ENCODE results near the gene CCDC90B. TPM values are rescaled to one million over a fixed set of nuclear protein-coding genes. Genes with fewer than 3 reads are reported as not detected.
"Not testable (repeated sequence)": the region's sequence is repeated elsewhere in the genome, so short reads cannot be mapped to it uniquely, and the experiment has no call there.

The CCDC90B gene
- total RNA-seq, result 37.2 TPM

GRCh38 chr11:83285771-83286528, at the start of gene CCDC90B:
CCDC90B (minus strand) TSS chr11:83286367; CDS start chr11:83285972, 395 bp downstream.
- intact Hi-C loops (cut with DNase I), result no loop called here
- ATAC-seq (peak; percentile 98), DNase-seq (ENCODE audit: low spot score) (peak; percentile 95)

GRCh38 chr11:83335446-83336070, 49.4 kb upstream of the CCDC90B start:
- DNase-seq (ENCODE audit: low spot score) (no peak), ATAC-seq (no peak)
- intact Hi-C loops (cut with DNase I), result no loop called here

GRCh38 chr11:83330303-83330702, 44.1 kb upstream of the CCDC90B start:
- DNase-seq (ENCODE audit: low spot score) (no peak), ATAC-seq (no peak)
- intact Hi-C loops (cut with DNase I), result no loop called here

GRCh38 chr11:83326326-83326725, 40.2 kb upstream of the CCDC90B start:
- intact Hi-C loops (cut with DNase I), result loop anchor here (5.0 kb wide), 1 partner anchor 631 kb away; no protein-coding TSS in a partner anchor
- ATAC-seq (no peak), DNase-seq (ENCODE audit: low spot score) (no peak)

GRCh38 chr11:83319346-83319745, 33.2 kb upstream of the CCDC90B start:
- no peak for DNase-seq (ENCODE audit: low spot score)
- intact Hi-C loops (cut with DNase I), result no loop called here
- no peak for ATAC-seq

- ATAC-seq (no peak), DNase-seq (ENCODE audit: low spot score) (no peak)
- intact Hi-C loops (cut with DNase I), result no loop called here
Measured at GRCh38 chr11:83318931-83319330, 32.8 kb upstream of the CCDC90B start.

GRCh38 chr11:83317757-83318690, 31.9 kb upstream of the CCDC90B start:
- intact Hi-C loops (cut with DNase I), result no loop called here
- DNase-seq (ENCODE audit: low spot score) (no peak), ATAC-seq (no peak)

GRCh38 chr11:83316897-83317268, 30.7 kb upstream of the CCDC90B start:
- DNase-seq (ENCODE audit: low spot score); intact Hi-C loops (cut with DNase I); ATAC-seq: not testable (repeated sequence)

- DNase-seq (ENCODE audit: low spot score); intact Hi-C loops (cut with DNase I); ATAC-seq: not testable (repeated sequence)
Measured at GRCh38 chr11:83316143-83316896, 30.2 kb upstream of the CCDC90B start.

- intact Hi-C loops (cut with DNase I), result no loop called here
- no peak for ATAC-seq
- DNase-seq (ENCODE audit: low spot score), result no peak
Measured at GRCh38 chr11:83312430-83312829, 26.3 kb upstream of the CCDC90B start.

GRCh38 chr11:83311701-83312100, 25.5 kb upstream of the CCDC90B start:
- intact Hi-C loops (cut with DNase I), result no loop called here
- no peak for DNase-seq (ENCODE audit: low spot score)
- no peak for ATAC-seq

GRCh38 chr11:83310718-83311117, 24.6 kb upstream of the CCDC90B start:
- DNase-seq (ENCODE audit: low spot score) (no peak), ATAC-seq (no peak)
- intact Hi-C loops (cut with DNase I), result no loop called here

GRCh38 chr11:83308536-83308935, 22.4 kb upstream of the CCDC90B start:
- DNase-seq (ENCODE audit: low spot score); intact Hi-C loops (cut with DNase I); ATAC-seq: not testable (repeated sequence)

GRCh38 chr11:83306200-83307080, 20.3 kb upstream of the CCDC90B start:
- DNase-seq (ENCODE audit: low spot score), result no peak
- intact Hi-C loops (cut with DNase I), result no loop called here

GRCh38 chr11:83303316-83303715, 17.1 kb upstream of the CCDC90B start:
- intact Hi-C loops (cut with DNase I), result no loop called here
- ATAC-seq (no peak), DNase-seq (ENCODE audit: low spot score) (no peak)

More at GRCh38 chr11:83306200-83307080, 20.3 kb upstream of the CCDC90B start:
- no peak for ATAC-seq

- intact Hi-C loops (cut with DNase I), result no loop called here
- no peak for DNase-seq (ENCODE audit: low spot score)
- ATAC-seq, result no peak
Measured at GRCh38 chr11:83302151-83302550, 16.0 kb upstream of the CCDC90B start.

- ATAC-seq, result no peak
- DNase-seq (ENCODE audit: low spot score), result no peak
- intact Hi-C loops (cut with DNase I), result no loop called here
Measured at GRCh38 chr11:83299681-83300080, 13.5 kb upstream of the CCDC90B start.

GRCh38 chr11:83294208-83294607, 8.0 kb upstream of the CCDC90B start:
- intact Hi-C loops (cut with DNase I), result loop anchor here (5.0 kb wide), 1 partner anchor 523 kb away; no protein-coding TSS in a partner anchor
- ATAC-seq (no peak), DNase-seq (ENCODE audit: low spot score) (no peak)
